ENCODE results near the gene THSD4.

THSD4 gene

GRCh38 chr15:71380345-71380744 is 265.1 kb downstream of the THSD4 start:
- TF ChIP-seq POLR2AphosphoS5 (IDR thresholded peaks at IDR 0.05; ENCODE audit: low read depth) = no peak
- no peak for TF ChIP-seq CTCF (IDR thresholded peaks at IDR 0.05; ENCODE audit: insufficient read depth, low read length)
- no peak for TF ChIP-seq GABPA (IDR thresholded peaks at IDR 0.05; ENCODE audit: low read depth)
- TF ChIP-seq REST (IDR thresholded peaks at IDR 0.05; ENCODE audit: insufficient replicate concordance, low read depth) = no peak
- no peak for TF ChIP-seq SPI1 (IDR thresholded peaks at IDR 0.05; ENCODE audit: borderline replicate concordance, low read depth)
- Histone ChIP-seq H3K27me3 (ENCODE audit: insufficient read depth, poor library complexity, severe bottlenecking) (peaks cover 5% of the 10 kb centered on the region), H3K4me3 (replicated peaks; ENCODE audit: insufficient read depth, low read length) (no peak overlapping the region), H3K27ac (replicated peaks) (no peak overlapping the region)
- DNase-seq (ENCODE audit: low read depth in 1 of 2, low spot score in 1 of 2) = no peak

GRCh38 chr15:71384501-71384900 is 269.2 kb downstream of the THSD4 start:
- no peak overlapping the region for H3K4me3 ChIP-seq (replicated peaks; ENCODE audit: insufficient read depth, low read length)
- peaks cover 5% of the 10 kb centered on the region for H3K27me3 ChIP-seq (ENCODE audit: insufficient read depth, poor library complexity, severe bottlenecking)
- TF ChIP-seq GABPA (IDR thresholded peaks at IDR 0.05; ENCODE audit: low read depth) = no peak
- TF ChIP-seq SPI1 (IDR thresholded peaks at IDR 0.05; ENCODE audit: borderline replicate concordance, low read depth) = no peak
- no peak for TF ChIP-seq REST (IDR thresholded peaks at IDR 0.05; ENCODE audit: insufficient replicate concordance, low read depth)
- no peak for TF ChIP-seq CTCF (IDR thresholded peaks at IDR 0.05; ENCODE audit: insufficient read depth, low read length)
- no peak for TF ChIP-seq POLR2AphosphoS5 (IDR thresholded peaks at IDR 0.05; ENCODE audit: low read depth)
- DNase-seq (ENCODE audit: low read depth in 1 of 2, low spot score in 1 of 2) = no peak
- H3K27ac ChIP-seq (replicated peaks) = no peak overlapping the region

GRCh38 chr15:71385026-71385425 is 269.8 kb downstream of the THSD4 start:
- H3K27me3 ChIP-seq (ENCODE audit: insufficient read depth, poor library complexity, severe bottlenecking) = peaks cover 5% of the 10 kb centered on the region
- no peak for TF ChIP-seq SPI1 (IDR thresholded peaks at IDR 0.05; ENCODE audit: borderline replicate concordance, low read depth)
- no peak for TF ChIP-seq CTCF (IDR thresholded peaks at IDR 0.05; ENCODE audit: insufficient read depth, low read length)
- no peak for TF ChIP-seq GABPA (IDR thresholded peaks at IDR 0.05; ENCODE audit: low read depth)
- TF ChIP-seq REST (IDR thresholded peaks at IDR 0.05; ENCODE audit: insufficient replicate concordance, low read depth) = no peak
- TF ChIP-seq POLR2AphosphoS5 (IDR thresholded peaks at IDR 0.05; ENCODE audit: low read depth) = no peak
- no peak for DNase-seq (ENCODE audit: low read depth in 1 of 2, low spot score in 1 of 2)

More at GRCh38 chr15:71385026-71385425, 269.8 kb downstream of the THSD4 start:
- Histone ChIP-seq H3K4me3 (replicated peaks; ENCODE audit: insufficient read depth, low read length) (no peak overlapping the region), H3K27ac (replicated peaks) (no peak overlapping the region)

Measured in HL-60 (cell line).